Colon (tissue), 2 donors: Measurements from ENCODE around the gene RRP8.

Experiments
- FAIRE-seq: peaks from 2 replicates; lab custom pipeline; 2012; peaks lifted over from hg19 to GRCh38; lab: Jason Lieb, UNC
- donor health status: control.
- donor health status: control.

The RRP8 gene

GRCh38 chr11:6632116-6633073, 29.0 kb upstream of the RRP8 start:
- no peak for FAIRE-seq

GRCh38 chr11:6631361-6631890, 28.0 kb upstream of the RRP8 start:
- FAIRE-seq: no peak

GRCh38 chr11:6630632-6631291, 27.3 kb upstream of the RRP8 start:
- no peak for FAIRE-seq

- FAIRE-seq: no peak
Measured at GRCh38 chr11:6629892-6630631, 26.6 kb upstream of the RRP8 start.

GRCh38 chr11:6629573-6629891, 26.1 kb upstream of the RRP8 start:
- no peak for FAIRE-seq

GRCh38 chr11:6628526-6628925, 25.1 kb upstream of the RRP8 start:
- no peak for FAIRE-seq

GRCh38 chr11:6627762-6628241, 24.4 kb upstream of the RRP8 start:
- FAIRE-seq: no peak

GRCh38 chr11:6626971-6627761, 23.8 kb upstream of the RRP8 start:
- FAIRE-seq: no peak

- no peak for FAIRE-seq
Measured at GRCh38 chr11:6625832-6626420, 22.5 kb upstream of the RRP8 start.

GRCh38 chr11:6625156-6625831, 21.9 kb upstream of the RRP8 start:
- no peak for FAIRE-seq

- no peak for FAIRE-seq
Measured at GRCh38 chr11:6623391-6624363, 20.3 kb upstream of the RRP8 start.

GRCh38 chr11:6622261-6623171, 19.1 kb upstream of the RRP8 start:
- no peak for FAIRE-seq

GRCh38 chr11:6621711-6622211, 18.3 kb upstream of the RRP8 start:
- FAIRE-seq: no peak

GRCh38 chr11:6620636-6621035, 17.2 kb upstream of the RRP8 start:
- no peak for FAIRE-seq

GRCh38 chr11:6619004-6619745, 15.8 kb upstream of the RRP8 start, which contains the start of gene TPP1:
Gene TPP1, minus strand, starts transcription at chr11:6619422. Its CDS starts 22 bp downstream, at chr11:6619400.
- FAIRE-seq: peak; percentile 5

- no peak for FAIRE-seq
Measured at GRCh38 chr11:6618117-6619003, 14.9 kb upstream of the RRP8 start.
